ENCODE data around the gene LILRA5.
"Not testable (repeated sequence)": the region's sequence is repeated elsewhere in the genome, so short reads cannot be mapped to it uniquely, and the experiment has no call there.

LILRA5 gene

GRCh38 chr19:54278056-54278455, 34.9 kb downstream of the LILRA5 start:
- in situ Hi-C loops (cut with MboI; ENCODE audit: low sequenced_read_pairs): not testable (repeated sequence)

- in situ Hi-C loops (cut with MboI; ENCODE audit: low sequenced_read_pairs): not testable (repeated sequence)
These were observed 35.8 kb downstream of the LILRA5 start for GRCh38 chr19:54277111-54277615.

GRCh38 chr19:54275951-54276350, 37.0 kb downstream of the LILRA5 start:
- in situ Hi-C loops (cut with MboI; ENCODE audit: low sequenced_read_pairs): no loop called here

GRCh38 chr19:54274516-54274915, 38.5 kb downstream of the LILRA5 start:
- in situ Hi-C loops (cut with MboI; ENCODE audit: low sequenced_read_pairs): not testable (repeated sequence)

- in situ Hi-C loops (cut with MboI; ENCODE audit: low sequenced_read_pairs): no loop called here
These were observed 39.1 kb downstream of the LILRA5 start for GRCh38 chr19:54273821-54274220.

- in situ Hi-C loops (cut with MboI; ENCODE audit: low sequenced_read_pairs): not testable (repeated sequence)
These were observed 40.8 kb downstream of the LILRA5 start for GRCh38 chr19:54272181-54272580.

- in situ Hi-C loops (cut with MboI; ENCODE audit: low sequenced_read_pairs): not testable (repeated sequence)
These were observed 41.4 kb downstream of the LILRA5 start for GRCh38 chr19:54271587-54271986.

- in situ Hi-C loops (cut with MboI; ENCODE audit: low sequenced_read_pairs): no loop called here
These were observed 41.9 kb downstream of the LILRA5 start for GRCh38 chr19:54271106-54271505.

GRCh38 chr19:54268936-54269335, 44.0 kb downstream of the LILRA5 start:
- in situ Hi-C loops (cut with MboI; ENCODE audit: low sequenced_read_pairs): no loop called here

- in situ Hi-C loops (cut with MboI; ENCODE audit: low sequenced_read_pairs): no loop called here
These were observed 46.8 kb downstream of the LILRA5 start for GRCh38 chr19:54266133-54266532.

- in situ Hi-C loops (cut with MboI; ENCODE audit: low sequenced_read_pairs): no loop called here
These were observed 50.5 kb downstream of the LILRA5 start for GRCh38 chr19:54262470-54262869.

GRCh38 chr19:54262066-54262465, 50.9 kb downstream of the LILRA5 start:
- in situ Hi-C loops (cut with MboI; ENCODE audit: low sequenced_read_pairs): no loop called here

GRCh38 chr19:54257116-54257480, 55.9 kb downstream of the LILRA5 start, which contains the start of gene LILRB5:
TSS of gene LILRB5 (minus strand) at chr19:54257273. CDS start at chr19:54257193, 80 bp downstream.
- in situ Hi-C loops (cut with MboI; ENCODE audit: low sequenced_read_pairs): no loop called here
